K562 (cell line): ENCODE results near the gene GABBR1. TPM values are rescaled to one million over a fixed set of nuclear protein-coding genes. Genes with fewer than 3 reads are reported as not detected.
A peak's percentile ranks its signal among the peaks of the same experiment; 100 is the strongest.

ENCODE experiments used
- ARNT ChIP-seq, 2 experiments: fragments of 450-650 bp; IDR thresholded peaks; 2 replicates each; pipeline ENCODE4 v1.6.1; 2016; ENCODE audit warnings: mild to moderate bottlenecking in 1 of 2
- ATF4 ChIP-seq: fragments of 450-650 bp; formaldehyde crosslinking; IDR thresholded peaks from 2 replicates; pipeline ENCODE4 v1.4.0; 2022; ENCODE audit warnings: mild to moderate bottlenecking, moderate library complexity
- BDP1 ChIP-seq: IDR thresholded peaks from 3 replicates; pipeline ENCODE4 v1.6.1; 2011; ENCODE audit not compliant: insufficient read length, insufficient read depth
- CREB3L1 ChIP-seq: fragments of 450-650 bp; IDR thresholded peaks from 2 replicates; pipeline ENCODE4 v1.6.1; 2014; ENCODE audit warnings: low read depth, mild to moderate bottlenecking, moderate library complexity, borderline replicate concordance
- FOXK2 ChIP-seq, 2 experiments: fragments of 450-650 bp; IDR thresholded peaks in 1 of 2; conservative IDR thresholded peaks in 1 of 2; 2 replicates each; pipeline ENCODE4 v1.6.1; 2016; ENCODE audit warnings: low read depth in 2 of 2, mild to moderate bottlenecking in 1 of 2
- FOXM1 ChIP-seq, 2 experiments: fragments of 450-650 bp in 1 of 2; sonication (generic) in 1 of 2; formaldehyde crosslinking in 1 of 2; IDR thresholded peaks; 2 replicates each; pipeline versions ENCODE4 v1.6.1 to v1.9.0; 2017 to 2022; ENCODE audit warnings: low read depth in 2 of 2, mild to moderate bottlenecking in 2 of 2, missing genetic modification reagents in 1 of 2, moderate library complexity in 1 of 2
- GTF2F1 ChIP-seq: IDR thresholded peaks from 2 replicates; pipeline ENCODE4 v1.6.1; 2011; ENCODE audit warnings: low read depth, low read length, improper control_type of control experiment
- KDM2B ChIP-seq: fragments of 250-450 bp; sonication (Bioruptor Pico); IDR thresholded peaks from 2 replicates; pipeline ENCODE4 v1.8.0; 2021; ENCODE audit warnings: mild to moderate bottlenecking, moderate library complexity
- MTA1 ChIP-seq: fragments of 450-650 bp; IDR thresholded peaks from 2 replicates; pipeline ENCODE4 v1.6.1; 2017; ENCODE audit warnings: borderline replicate concordance
- NELFE ChIP-seq: IDR thresholded peaks from 2 replicates; pipeline ENCODE4 v1.6.1; 2011; ENCODE audit warnings: mild to moderate bottlenecking; ENCODE audit not compliant: insufficient read depth, insufficient read length
- NR4A1 ChIP-seq, 2 experiments: fragments of 250-450 bp in 1 of 2; fragments of 450-650 bp in 1 of 2; sonication (Bioruptor Pico) in 1 of 2; IDR thresholded peaks; 2 replicates each; pipeline versions ENCODE4 v1.4.0 to v1.6.1; 2016 to 2020; ENCODE audit warnings: mild to moderate bottlenecking in 2 of 2, missing compliant biosample characterization in 1 of 2, missing genetic modification characterization in 1 of 2, moderate library complexity in 1 of 2
- PHF20 ChIP-seq: fragments of 450-650 bp; IDR thresholded peaks from 2 replicates; pipeline ENCODE4 v1.6.1; 2018; ENCODE audit not compliant: partially characterized antibody
- RCOR1 ChIP-seq, 2 experiments: IDR thresholded peaks; 2 replicates each; pipeline ENCODE4 v1.6.1; 2012; ENCODE audit warnings: low read depth in 2 of 2, low read length in 2 of 2, borderline replicate concordance in 1 of 2, improper control_type of control experiment in 1 of 2
- SMAD3 ChIP-seq: fragments of 450-650 bp; formaldehyde crosslinking; conservative IDR thresholded peaks from 2 replicates; pipeline ENCODE4 v1.4.0; 2020; ENCODE audit warnings: mild to moderate bottlenecking
- SRSF7 ChIP-seq: fragments of 200-400 bp; formaldehyde crosslinking; optimal IDR thresholded peaks from 2 replicates; pipeline ENCODE3; 2017; ENCODE audit warnings: mild to moderate bottlenecking, low read depth, low read length
- TCF7L2 ChIP-seq: fragments of 150-350 bp; IDR thresholded peaks from 2 replicates; pipeline ENCODE4 v1.6.1; 2016; ENCODE audit warnings: low read depth, mild to moderate bottlenecking, low read length, moderate library complexity
- TEAD1 ChIP-seq, 2 experiments: fragments of 450-650 bp in 1 of 2; sonication (generic) in 1 of 2; formaldehyde crosslinking; IDR thresholded peaks; 2 replicates each; pipeline versions ENCODE4 v1.4.0 to v1.8.0; 2020 to 2022; ENCODE audit warnings: mild to moderate bottlenecking in 2 of 2, missing genetic modification reagents in 1 of 2
- TEAD4 ChIP-seq, 2 experiments: sonication (generic) in 1 of 2; formaldehyde crosslinking in 1 of 2; IDR thresholded peaks; 2 replicates each; pipeline versions ENCODE4 v1.6.1 to v1.8.0; 2012 to 2022; ENCODE audit warnings: borderline replicate concordance in 1 of 2, inconsistent platforms in 1 of 2, low read length in 1 of 2, mild to moderate bottlenecking in 1 of 2, missing genetic modification reagents in 1 of 2
- XRCC5 ChIP-seq: fragments of 200-400 bp; formaldehyde crosslinking; IDR thresholded peaks from 2 replicates; pipeline ENCODE4 v1.6.1; 2017; ENCODE audit warnings: low read depth, mild to moderate bottlenecking, low read length
- ZNF12 ChIP-seq: sonication (generic); formaldehyde crosslinking; IDR thresholded peaks from 2 replicates; pipeline ENCODE4 v1.4.0; 2020; ENCODE audit warnings: mild to moderate bottlenecking, missing genetic modification reagents
- ZNF263 ChIP-seq: sonication (generic); formaldehyde crosslinking; IDR thresholded peaks from 2 replicates; pipeline ENCODE4 v1.8.0; 2022; ENCODE audit warnings: mild to moderate bottlenecking, missing genetic modification reagents, borderline replicate concordance
- ZNF431 ChIP-seq: sonication (generic); formaldehyde crosslinking; IDR thresholded peaks from 2 replicates; pipeline ENCODE4 v1.8.0; 2022; ENCODE audit warnings: mild to moderate bottlenecking, missing genetic modification reagents
- ZNF511 ChIP-seq: sonication (generic); formaldehyde crosslinking; IDR thresholded peaks from 2 replicates; pipeline ENCODE4 v1.8.0; 2022; ENCODE audit warnings: mild to moderate bottlenecking, missing genetic modification reagents
- ZNF77 ChIP-seq: fragments of 250-450 bp; sonication (Bioruptor Pico); IDR thresholded peaks from 2 replicates; pipeline ENCODE4 v1.5.0; 2020
- ZNF778 ChIP-seq: fragments of 450-650 bp; formaldehyde crosslinking; IDR thresholded peaks from 2 replicates; pipeline ENCODE4 v1.4.0; 2020; ENCODE audit warnings: mild to moderate bottlenecking, moderate library complexity
- polyA plus RNA-seq, 8 experiments: library from polyadenylated mRNA; depleted of rRNA in 4 of 8; stranded (reverse) in 5 of 8; unstranded in 3 of 8; fragments of >200 nt; fragmentation: Nextera tagmentation in 2 of 8; fragmentation: Illumina TruSeq in 1 of 8; extraction: Ambion mirVana in 2 of 8; extraction: Trizol in 1 of 8; gene quantifications; 2 replicates each; pipeline versions ENCODE4 v1.2.1 to v1.2.3, GENCODE V29; 2011 to 2014; ENCODE audit warnings: inconsistent platforms in 1 of 8, missing spikeins in 1 of 8
- total RNA-seq, 7 experiments: library from RNA; depleted of rRNA in 6 of 7; stranded (reverse); fragments of >200 nt in 6 of 7; fragmentation: Illumina TruSeq in 2 of 7; extraction: Trizol in 2 of 7; gene quantifications; 2 replicates each; pipeline versions ENCODE4 v1.2.1 to v1.2.3, GENCODE V29; 2011 to 2021; ENCODE audit warnings: low replicate concordance in 1 of 7

The GABBR1 gene
- total and polyA plus RNA-seq, 9 of the 15 experiments (the other 6 are each of a cell fraction or from before 2014, with no cell fraction given): 2.2 to 48.3 (median 20.8) TPM

- TF ChIP-seq NR4A1 (CRISPR knock-in tag; IDR thresholded peaks at IDR 0.05) (no peak), NR4A1 (tag; IDR thresholded peaks at IDR 0.05) (no peak), TEAD4 (IDR thresholded peaks at IDR 0.05; ENCODE audit: low read length) (no peak), TEAD4 (CRISPR knock-in tag; IDR thresholded peaks at IDR 0.05; ENCODE audit: borderline replicate concordance) (no peak), ZNF263 (CRISPR knock-in tag) (peak; percentile 64; the same call in 1 of the 2 replicates), ZNF511 (CRISPR knock-in tag) (no peak), KDM2B (CRISPR knock-in tag) (no peak), MTA1 (peak; percentile 41), ATF4 (no peak), TCF7L2 (no peak), BDP1 (no peak), FOXK2 (conservative IDR thresholded peaks at IDR 0.05 in 1 of 2, IDR thresholded peaks at IDR 0.05 in 1 of 2; ENCODE audit: low read depth in 2 of 2) (peak; percentile 6 to 17; a peak in 2 of 4 replicates), RCOR1 (IDR thresholded peaks at IDR 0.05; ENCODE audit: borderline replicate concordance in 1 of 2, low read depth in 2 of 2, low read length in 2 of 2) (peak in 1 of 2 experiments; percentile 28; a peak in 1 of 4 replicates), ZNF431 (CRISPR knock-in tag) (0 out of 2 replicates have a peak, but pooled peaks have one; percentile 9), ZNF12 (CRISPR knock-in tag) (no peak), SRSF7 (no peak), PHF20 (peak; percentile 39), SMAD3 (CRISPR knock-in tag) (no peak), XRCC5 (no peak; the same call in 1 of the 2 replicates), NELFE (no peak), FOXM1 (IDR thresholded peaks at IDR 0.05; ENCODE audit: low read depth) (no peak), FOXM1 (CRISPR knock-in tag; IDR thresholded peaks at IDR 0.05; ENCODE audit: low read depth) (no peak), CREB3L1 (0 out of 2 replicates have a peak, but pooled peaks have one; percentile 15), ZNF77 (CRISPR knock-in tag) (no peak), ARNT (IDR thresholded peaks at IDR 0.05) (0 out of 4 replicates have a peak, but pooled peaks of 1 of the 2 experiments have one; percentile 33), ZNF778 (CRISPR knock-in tag) (no peak), GTF2F1 (no peak), TEAD1 (CRISPR knock-in tag; IDR thresholded peaks at IDR 0.05) (no peak)
These were observed 4.3 kb downstream of the GABBR1 start (continued) for GRCh38 chr6:29628419-29629281.
